Activated naive CD8-positive, alpha-beta T cell treated with anti-CD3 and anti-CD28 coated beads for 36 hours (primary cell): ENCODE data around the gene CMTM8. TPM values are rescaled to one million over a fixed set of nuclear protein-coding genes. Genes with fewer than 3 reads are reported as not detected.

Source experiments
- total RNA-seq, 2 experiments: library from RNA; stranded (reverse); gene quantifications; one replicate each; pipeline ENCODE4 v1.2.3, GENCODE V29; 2021

CMTM8 gene
- total RNA-seq, 2 experiments from 2014 or later: 5.0 to 5.4 TPM

Other genes starting within 250 kb of the CMTM8 start
- 10 to 100 TPM; 12.2 to 14.4 TPM for gene GPD1L, start 132.1 kb upstream of the CMTM8 start, total RNA-seq
- 10 to 100 TPM; 39.2 to 39.8 TPM for gene CMTM7, start 153.2 kb downstream of the CMTM8 start, total RNA-seq